ENCODE results near the gene FAM53B.

FAM53B gene

GRCh38 chr10:124637091-124637700 lies 107.0 kb downstream of the FAM53B start (continued):
- TF ChIP-seq ZNF280C (tag by site-specific recombination; IDR thresholded peaks at IDR 0.05), result no peak
- no peak for TF ChIP-seq ZNF830 (tag by site-specific recombination; IDR thresholded peaks at IDR 0.05; ENCODE audit: low read depth)

- H3K9me3 ChIP-seq (ENCODE audit: control insufficient read depth, insufficient read depth, low read depth, low read length), result no peaks in the 10 kb centered on the region
- H3K27ac ChIP-seq (ENCODE audit: extremely low read depth, low read depth, low read length), result no peak overlapping the region
- TF ChIP-seq ZNF48 (tag by site-specific recombination; IDR thresholded peaks at IDR 0.05), result no peak
- TF ChIP-seq ZNF843 (tag by site-specific recombination; IDR thresholded peaks at IDR 0.05), result no peak
- no peak for TF ChIP-seq ZNF830 (tag by site-specific recombination; IDR thresholded peaks at IDR 0.05; ENCODE audit: low read depth)
- no peak for TF ChIP-seq FEZF1 (tag by site-specific recombination; IDR thresholded peaks at IDR 0.05)
- no peak for TF ChIP-seq ZNF366 (tag by site-specific recombination; conservative IDR thresholded peaks at IDR 0.05)
- TF ChIP-seq, protein P1, sequence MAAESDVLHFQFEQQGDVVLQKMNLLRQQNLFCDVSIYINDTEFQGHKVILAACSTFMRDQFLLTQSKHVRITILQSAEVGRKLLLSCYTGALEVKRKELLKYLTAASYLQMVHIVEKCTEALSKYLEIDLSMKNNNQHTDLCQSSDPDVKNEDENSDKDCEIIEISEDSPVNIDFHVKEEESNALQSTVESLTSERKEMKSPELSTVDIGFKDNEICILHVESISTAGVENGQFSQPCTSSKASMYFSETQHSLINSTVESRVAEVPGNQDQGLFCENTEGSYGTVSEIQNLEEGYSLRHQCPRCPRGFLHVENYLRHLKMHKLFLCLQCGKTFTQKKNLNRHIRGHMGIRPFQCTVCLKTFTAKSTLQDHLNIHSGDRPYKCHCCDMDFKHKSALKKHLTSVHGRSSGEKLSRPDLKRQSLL (tag by site-specific recombination; IDR thresholded peaks at IDR 0.05), result no peak
- peaks cover 0 to 5% of the 10 kb centered on the region in 2 experiments; a peak in 1 of 3 replicates for H3K36me3 ChIP-seq (ENCODE audit: control insufficient read depth in 2 of 2, insufficient read depth in 1 of 2, low read length in 2 of 2)
- CTCF ChIA-PET, result interaction anchor here (0.6 kb wide), 1 partner anchor 99 kb away, joined by 3 read pairs; no protein-coding TSS in a partner anchor
- H3K4me3 ChIP-seq (ENCODE audit: low read depth, low read length), result no peak overlapping the region
- POLR2A ChIA-PET, result no interaction called here
- H3K4me1 ChIP-seq (ENCODE audit: control insufficient read depth, insufficient read depth, low read length), result no peaks in the 10 kb centered on the region
These were observed 107.7 kb downstream of the FAM53B start for GRCh38 chr10:124636271-124636995.

GRCh38 chr10:124632566-124632965 lies 111.6 kb downstream of the FAM53B start:
- no peak overlapping the region for H3K27ac ChIP-seq (ENCODE audit: extremely low read depth, low read depth, low read length)
- no peaks in the 10 kb centered on the region for H3K9me3 ChIP-seq (ENCODE audit: control insufficient read depth, insufficient read depth, low read depth, low read length)
- H3K4me3 ChIP-seq (ENCODE audit: low read depth, low read length), result no peak overlapping the region
- TF ChIP-seq ZNF629 (tag by site-specific recombination; IDR thresholded peaks at IDR 0.05) (no peak), KLF10 (tag by site-specific recombination; IDR thresholded peaks at IDR 0.05) (no peak), ZSCAN16 (tag by site-specific recombination; IDR thresholded peaks at IDR 0.05) (no peak), TCF7L2 (IDR thresholded peaks at IDR 0.05; ENCODE audit: borderline replicate concordance, low read depth, low read length) (no peak), ZNF76 (tag by site-specific recombination; IDR thresholded peaks at IDR 0.05; ENCODE audit: borderline replicate concordance, low read depth) (no peak), ZNF184 (tag by site-specific recombination; IDR thresholded peaks at IDR 0.05) (no peak)
- ChIA-PET CTCF (interaction anchor here (1.5 kb wide), 1 partner anchor 108 kb away, joined by 9 read pairs; no protein-coding TSS in a partner anchor), POLR2A (interaction anchor here (0.7 kb wide), 1 partner anchor 10 kb away, joined by 3 read pairs; no protein-coding TSS in a partner anchor)
- peaks cover 0 to 5% of the 10 kb centered on the region in 2 experiments; a peak in 1 of 3 replicates for H3K36me3 ChIP-seq (ENCODE audit: control insufficient read depth in 2 of 2, insufficient read depth in 1 of 2, low read length in 2 of 2)
- no peaks in the 10 kb centered on the region for H3K4me1 ChIP-seq (ENCODE audit: control insufficient read depth, insufficient read depth, low read length)

- no peak overlapping the region for H3K4me3 ChIP-seq (ENCODE audit: low read depth, low read length)
- no peaks in the 10 kb centered on the region for H3K9me3 ChIP-seq (ENCODE audit: control insufficient read depth, insufficient read depth, low read depth, low read length)
- POLR2A ChIA-PET, result no interaction called here
- no peak for TF ChIP-seq ZSCAN30 (tag by site-specific recombination; IDR thresholded peaks at IDR 0.05)
- TF ChIP-seq ZIC2 (tag by site-specific recombination; IDR thresholded peaks at IDR 0.05), result 0 out of 2 replicates have a peak, but pooled peaks have one; percentile 7
- CTCF ChIA-PET, result interaction anchor here (1.5 kb wide), 1 partner anchor 109 kb away, joined by 9 read pairs; no protein-coding TSS in a partner anchor
- no peak overlapping the region for H3K27ac ChIP-seq (ENCODE audit: extremely low read depth, low read depth, low read length)
- no peaks in the 10 kb centered on the region for H3K4me1 ChIP-seq (ENCODE audit: control insufficient read depth, insufficient read depth, low read length)
- H3K36me3 ChIP-seq (ENCODE audit: control insufficient read depth in 2 of 2, insufficient read depth in 1 of 2, low read length in 2 of 2), result peaks cover 0 to 5% of the 10 kb centered on the region in 2 experiments; a peak in 1 of 3 replicates
These were observed 112.1 kb downstream of the FAM53B start for GRCh38 chr10:124632064-124632531.
